Measurements from ENCODE around the gene MAP6. TPM values are rescaled to one million over a fixed set of nuclear protein-coding genes. Genes with fewer than 3 reads are reported as not detected.

Gene MAP6
- total RNA-seq, 1 donor from 2014 or later: not detected

GRCh38 chr11:75582895-75583717 lies 85.7 kb downstream of the MAP6 start:
- Histone ChIP-seq H3K36me3 (ENCODE audit: control insufficient read depth, insufficient read depth, low read length) (no peaks in the 10 kb centered on the region), H3K27me3 (ENCODE audit: control insufficient read depth, insufficient read depth, low read length) (no peaks in the 10 kb centered on the region), H3K4me3 (ENCODE audit: low read depth, low read length) (peak overlapping the region; percentile 66)
- TF ChIP-seq CTCF (IDR thresholded peaks at IDR 0.05; ENCODE audit: insufficient read depth, low read length, severe bottlenecking): no peak
- no peak for FAIRE-seq
- no peak for DNase-seq (ENCODE audit: low read depth)

GRCh38 chr11:75582506-75582894 lies 86.3 kb downstream of the MAP6 start:
- H3K4me3 ChIP-seq (ENCODE audit: low read depth, low read length): peak overlapping the region; percentile 66
- no peaks in the 10 kb centered on the region for H3K36me3 ChIP-seq (ENCODE audit: control insufficient read depth, insufficient read depth, low read length)
- no peak for TF ChIP-seq CTCF (IDR thresholded peaks at IDR 0.05; ENCODE audit: insufficient read depth, low read length, severe bottlenecking)
- no peak for DNase-seq (ENCODE audit: low read depth)
- FAIRE-seq: no peak
- no peaks in the 10 kb centered on the region for H3K27me3 ChIP-seq (ENCODE audit: control insufficient read depth, insufficient read depth, low read length)

GRCh38 chr11:75579841-75580240 lies 89.0 kb downstream of the MAP6 start:
- Histone ChIP-seq H3K4me3 (ENCODE audit: low read depth, low read length) (no peak overlapping the region), H3K27me3 (ENCODE audit: control insufficient read depth, insufficient read depth, low read length) (no peaks in the 10 kb centered on the region), H3K36me3 (ENCODE audit: control insufficient read depth, insufficient read depth, low read length) (no peaks in the 10 kb centered on the region)
- FAIRE-seq (no peak), DNase-seq (ENCODE audit: low read depth) (no peak)
- TF ChIP-seq CTCF (IDR thresholded peaks at IDR 0.05; ENCODE audit: insufficient read depth, low read length, severe bottlenecking): no peak

GRCh38 chr11:75578977-75579376 lies 89.9 kb downstream of the MAP6 start:
- DNase-seq (ENCODE audit: low read depth): no peak
- Histone ChIP-seq H3K36me3 (ENCODE audit: control insufficient read depth, insufficient read depth, low read length) (no peaks in the 10 kb centered on the region), H3K4me3 (ENCODE audit: low read depth, low read length) (no peak overlapping the region), H3K27me3 (ENCODE audit: control insufficient read depth, insufficient read depth, low read length) (no peaks in the 10 kb centered on the region)
- no peak for TF ChIP-seq CTCF (IDR thresholded peaks at IDR 0.05; ENCODE audit: insufficient read depth, low read length, severe bottlenecking)
- no peak for FAIRE-seq

GRCh38 chr11:75577207-75577606 lies 91.6 kb downstream of the MAP6 start:
- no peak for FAIRE-seq
- H3K36me3 ChIP-seq (ENCODE audit: control insufficient read depth, insufficient read depth, low read length): peaks cover 3% of the 10 kb centered on the region
- TF ChIP-seq CTCF (IDR thresholded peaks at IDR 0.05; ENCODE audit: insufficient read depth, low read length, severe bottlenecking): peak; percentile 61

GRCh38 chr11:75576499-75576918 lies 92.3 kb downstream of the MAP6 start:
- DNase-seq (ENCODE audit: low read depth): peak; percentile 37
- no peak for TF ChIP-seq CTCF (IDR thresholded peaks at IDR 0.05; ENCODE audit: insufficient read depth, low read length, severe bottlenecking)
- peaks cover 10% of the 10 kb centered on the region for H3K36me3 ChIP-seq (ENCODE audit: control insufficient read depth, insufficient read depth, low read length)
- FAIRE-seq: no peak
- no peak overlapping the region for H3K4me3 ChIP-seq (ENCODE audit: low read depth, low read length)
- H3K27me3 ChIP-seq (ENCODE audit: control insufficient read depth, insufficient read depth, low read length): no peaks in the 10 kb centered on the region

More at GRCh38 chr11:75577207-75577606, 91.6 kb downstream of the MAP6 start:
- Histone ChIP-seq H3K4me3 (ENCODE audit: low read depth, low read length) (no peak overlapping the region), H3K27me3 (ENCODE audit: control insufficient read depth, insufficient read depth, low read length) (no peaks in the 10 kb centered on the region)
- peak; percentile 27 for DNase-seq (ENCODE audit: low read depth)
